ENCODE measurements around the gene KRTAP15-1. TPM values are rescaled to one million over a fixed set of nuclear protein-coding genes. Genes with fewer than 3 reads are reported as not detected.

KRTAP15-1 gene, protein sequence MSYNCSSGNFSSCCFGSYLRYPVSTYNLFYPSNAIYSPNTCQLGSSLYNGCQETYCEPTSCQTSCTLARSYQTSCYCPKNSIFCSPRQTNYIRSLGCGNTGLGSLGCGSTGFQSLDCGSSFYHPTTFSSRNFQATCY
- total RNA-seq: not detected in 2 replicates

DNA sequence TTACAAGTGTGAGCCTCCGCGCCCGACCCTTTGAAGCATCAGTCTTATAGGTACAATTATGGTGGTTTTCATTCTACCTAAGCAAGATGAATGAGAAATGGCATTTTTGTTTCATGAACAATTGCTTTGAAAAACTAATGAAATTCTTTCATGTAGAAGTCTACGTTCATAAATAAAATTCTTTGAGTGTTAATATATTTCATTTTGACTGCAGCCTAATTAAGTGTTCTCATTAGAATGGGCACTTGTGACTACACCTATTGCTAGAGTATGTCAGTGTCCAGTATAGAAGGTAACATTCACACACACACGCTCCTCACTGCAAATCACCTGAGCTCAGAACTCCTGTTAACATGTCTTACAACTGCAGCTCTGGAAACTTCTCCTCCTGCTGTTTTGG lies at the start of gene KRTAP15-1:
Gene KRTAP15-1, plus strand, starts transcription at position 301 of the 400 bp plus-strand sequence. Its CDS starts 53 bp downstream, at position 354.

DNA sequence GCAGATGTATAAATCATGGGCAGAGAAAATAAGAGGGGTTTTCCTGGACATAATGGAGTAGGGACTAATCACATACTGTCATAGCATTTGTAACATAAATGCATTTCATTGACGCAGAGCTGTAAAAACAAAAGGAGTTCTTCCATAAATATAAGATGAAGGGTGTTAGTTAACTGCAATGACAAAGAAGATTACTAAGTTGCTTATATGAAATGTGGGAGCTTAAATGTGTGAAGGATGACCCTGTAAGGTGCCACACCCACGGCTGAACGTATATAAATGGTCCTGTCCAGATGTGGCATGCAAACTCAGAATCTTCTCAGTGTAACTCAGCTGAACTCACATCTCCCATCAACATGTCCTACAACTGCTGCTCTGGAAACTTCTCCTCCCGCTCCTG lies 44.3 kb upstream of the KRTAP15-1 start, which contains the start of gene KRTAP13-1:
Gene KRTAP13-1, plus strand, starts transcription at position 301 of the 400 bp plus-strand sequence. Its CDS starts 56 bp downstream, at position 357.

DNA sequence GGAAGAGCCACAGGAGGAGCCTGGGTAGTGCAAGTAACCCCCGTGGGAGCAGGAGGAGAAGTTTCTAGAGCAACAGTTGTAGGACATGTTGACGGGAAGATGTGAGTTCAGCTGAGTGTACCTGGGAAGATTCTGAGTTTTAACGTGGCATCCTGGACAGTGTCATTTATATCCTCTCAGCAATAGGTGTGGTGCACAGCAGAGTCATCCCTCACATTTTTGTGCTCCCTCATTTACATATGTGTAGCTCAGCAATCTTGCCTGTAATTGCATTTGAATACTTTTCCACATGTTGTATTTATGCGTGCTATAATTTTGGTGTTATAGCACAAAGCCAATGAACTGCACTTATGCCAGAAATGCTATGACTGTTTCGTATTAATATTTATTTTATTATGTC lies 14.2 kb upstream of the KRTAP15-1 start, which contains the start of gene KRTAP13-3:
Gene KRTAP13-3, minus strand, starts transcription at position 101 of the 400 bp plus-strand sequence. Its CDS starts 14 bp downstream, at position 87.

DNA sequence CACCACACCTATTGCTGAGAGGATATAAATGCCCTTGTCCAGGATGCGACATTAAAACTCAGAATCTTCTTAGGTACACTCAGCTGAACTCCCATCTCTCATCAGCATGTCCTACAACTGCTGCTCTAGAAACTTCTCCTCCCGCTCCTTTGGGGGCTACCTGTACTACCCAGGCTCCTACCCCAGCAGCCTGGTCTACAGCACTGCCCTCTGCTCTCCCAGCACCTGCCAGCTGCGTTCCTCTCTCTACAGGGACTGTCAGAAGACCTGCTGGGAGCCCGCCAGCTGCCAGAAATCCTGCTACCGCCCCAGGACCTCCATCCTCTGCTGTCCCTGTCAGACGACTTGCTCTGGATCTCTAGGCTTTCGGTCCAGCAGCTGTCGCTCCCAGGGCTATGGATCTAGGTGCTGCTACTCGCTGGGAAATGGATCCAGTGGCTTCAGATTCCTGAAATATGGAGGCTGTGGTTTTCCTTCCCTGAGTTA lies 9.9 kb upstream of the KRTAP15-1 start, which contains the start of gene KRTAP13-4:
Gene KRTAP13-4, plus strand, starts transcription at position 51 of the 486 bp plus-strand sequence. Its CDS starts 56 bp downstream, at position 107.

DNA sequence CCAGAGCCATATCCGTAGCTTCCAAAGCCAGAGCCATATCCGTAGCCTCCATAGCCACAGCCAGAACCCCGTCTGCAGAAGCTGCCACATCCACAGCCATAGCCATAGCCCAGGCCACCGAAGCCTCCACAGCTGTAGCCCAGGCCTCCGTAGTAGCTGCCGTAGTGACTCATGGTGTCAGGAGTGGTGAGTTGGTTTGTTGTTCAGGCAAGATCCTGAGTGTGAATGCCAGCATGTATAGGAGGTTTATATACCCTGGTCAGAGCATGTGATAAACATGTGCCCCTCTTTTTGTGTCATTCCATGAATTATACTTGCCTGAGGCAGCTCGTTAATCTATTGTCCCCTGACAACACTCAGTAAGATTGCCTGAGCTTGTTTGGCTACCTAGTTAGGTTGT lies 40.1 kb downstream of the KRTAP15-1 start, which contains the start of gene KRTAP19-1:
Gene KRTAP19-1, minus strand, starts transcription at position 223 of the 400 bp plus-strand sequence. Its CDS starts 50 bp downstream, at position 173.

DNA sequence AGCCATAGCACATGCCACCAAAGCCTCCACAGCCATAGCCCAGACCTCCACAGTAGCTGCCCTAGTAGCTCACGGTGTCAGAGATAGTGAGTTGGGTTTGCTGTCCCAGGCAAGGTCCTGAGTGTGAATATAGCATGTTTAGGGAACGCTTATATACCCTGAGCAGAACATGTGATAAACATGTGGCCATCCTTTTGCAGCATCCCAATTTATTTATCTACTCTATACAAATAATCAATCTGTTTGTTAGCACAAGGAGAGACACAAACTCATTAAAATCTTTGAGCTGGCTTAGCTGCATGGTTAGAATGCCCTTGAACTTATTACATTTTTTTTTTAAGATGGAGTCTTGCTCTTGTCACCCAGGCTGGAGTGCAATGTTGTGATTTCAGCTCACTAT lies 47.3 kb downstream of the KRTAP15-1 start, which contains the start of gene KRTAP19-2:
Gene KRTAP19-2, minus strand, starts transcription at position 101 of the 400 bp plus-strand sequence. Its CDS starts 88 bp downstream, at position 13.

Other genes with a start within 250 kb of the KRTAP15-1 start
- not detected in 2 replicates for gene CLDN8, start 224.2 kb upstream of the KRTAP15-1 start, total RNA-seq
- not detected in 2 replicates for gene KRTAP24-1, start 157.3 kb upstream of the KRTAP15-1 start, total RNA-seq
- gene KRTAP25-1, start 150.8 kb upstream of the KRTAP15-1 start, total RNA-seq: not detected in 2 replicates
- not detected in 2 replicates for gene KRTAP26-1, start 120.0 kb upstream of the KRTAP15-1 start, total RNA-seq
- not detected in 2 replicates for gene KRTAP27-1, start 102.6 kb upstream of the KRTAP15-1 start, total RNA-seq
- not detected in 2 replicates for gene KRTAP23-1, start 91.7 kb upstream of the KRTAP15-1 start, total RNA-seq
- not detected in 2 replicates for gene KRTAP13-2, start 68.0 kb upstream of the KRTAP15-1 start, total RNA-seq
- gene KRTAP13-1, start 44.2 kb upstream of the KRTAP15-1 start, total RNA-seq: not detected in 2 replicates
- not detected in 2 replicates for gene KRTAP13-3, start 14.3 kb upstream of the KRTAP15-1 start, total RNA-seq
- not detected in 2 replicates for gene KRTAP13-4, start 10.1 kb upstream of the KRTAP15-1 start, total RNA-seq
- gene KRTAP19-1, start 40.1 kb downstream of the KRTAP15-1 start, total RNA-seq: not detected in 2 replicates
- gene KRTAP19-2, start 47.2 kb downstream of the KRTAP15-1 start, total RNA-seq: not detected in 2 replicates
- not detected in 2 replicates for gene KRTAP19-3, start 51.7 kb downstream of the KRTAP15-1 start, total RNA-seq
- not detected in 2 replicates for gene KRTAP19-4, start 56.9 kb downstream of the KRTAP15-1 start, total RNA-seq
- not detected in 2 replicates for gene KRTAP19-5, start 61.9 kb downstream of the KRTAP15-1 start, total RNA-seq
- gene KRTAP19-6, start 101.6 kb downstream of the KRTAP15-1 start, total RNA-seq: not detected in 2 replicates
- gene KRTAP19-7, start 121.0 kb downstream of the KRTAP15-1 start, total RNA-seq: not detected in 2 replicates
- not detected in 2 replicates for gene KRTAP22-2, start 150.1 kb downstream of the KRTAP15-1 start, total RNA-seq
- not detected in 2 replicates for gene KRTAP6-3, start 152.2 kb downstream of the KRTAP15-1 start, total RNA-seq
- gene KRTAP6-2, start 158.6 kb downstream of the KRTAP15-1 start, total RNA-seq: not detected in 2 replicates
- gene KRTAP22-1, start 160.8 kb downstream of the KRTAP15-1 start, total RNA-seq: not detected in 2 replicates
- not detected in 2 replicates for gene KRTAP6-1, start 173.7 kb downstream of the KRTAP15-1 start, total RNA-seq
- gene KRTAP20-1, start 176.2 kb downstream of the KRTAP15-1 start, total RNA-seq: not detected in 2 replicates
- gene KRTAP20-4, start 180.4 kb downstream of the KRTAP15-1 start, total RNA-seq: not detected in 2 replicates
- not detected in 2 replicates for gene KRTAP20-2, start 194.9 kb downstream of the KRTAP15-1 start, total RNA-seq
- gene KRTAP20-3, start 202.6 kb downstream of the KRTAP15-1 start, total RNA-seq: not detected in 2 replicates